ENCODE results near the gene BCAT1. TPM values are rescaled to one million over a fixed set of nuclear protein-coding genes. Genes with fewer than 3 reads are reported as not detected.

BCAT1 gene
- total and polyA plus RNA-seq, 2 donors (not counting 3 experiments of a cell fraction or from before 2014, with no cell fraction given): 21.6 to 267 TPM

GRCh38 chr12:24921251-24922038 lies 27.5 kb downstream of the BCAT1 start:
- BruUV-seq (replicated peaks): no TSS peak
- H3K27ac ChIP-seq (ENCODE audit: insufficient read depth, low read depth, low read length): peak overlapping the region; percentile 62

More at GRCh38 chr12:24921251-24922038, 27.5 kb downstream of the BCAT1 start:
- intact Hi-C loops (cut with micrococcal nuclease): loop anchor here (1.0 kb wide), 2 partner anchors 12 to 26 kb away; no protein-coding TSS in a partner anchor
- POLR2A ChIA-PET: interaction anchor here (0.7 kb wide), 1 partner anchor 9 kb away, joined by 3 read pairs; no protein-coding TSS in a partner anchor
- peak; percentile 53 for FAIRE-seq
- peak; percentile 83 for DNase-seq (ENCODE audit: low read depth, low spot score)
- Histone ChIP-seq H2AFZ (ENCODE audit: low read depth, low read length) (no peak overlapping the region), H3K36me3 (ENCODE audit: control insufficient read depth in 2 of 2, extremely low read depth in 1 of 2, insufficient read depth in 2 of 2, low read length in 2 of 2) (peaks cover 0 to 2% of the 10 kb centered on the region in 2 experiments), H3K9ac (replicated peaks; ENCODE audit: extremely low read depth, insufficient read depth, low read length) (no peak overlapping the region), H3K4me2 (ENCODE audit: insufficient read depth, low read length) (peak overlapping the region; percentile 27), H3K9me3 (replicated peaks; ENCODE audit: control insufficient read depth, insufficient read depth, low read length) (no peaks in the 10 kb centered on the region), H3K27me3 (ENCODE audit: control insufficient read depth in 2 of 2, insufficient read depth in 2 of 2, low read length in 2 of 2) (no peaks in the 10 kb centered on the region), H3K79me2 (ENCODE audit: control insufficient read depth, insufficient read depth, low read length) (peaks cover 76% of the 10 kb centered on the region), H3K9me1 (replicated peaks; ENCODE audit: control insufficient read depth, extremely low read depth, insufficient read depth, low read length) (no peaks in the 10 kb centered on the region), H3K4me3 (replicated peaks in 1 of 3; ENCODE audit: insufficient read depth in 1 of 3, low read depth in 1 of 3, low read length in 3 of 3) (no peak overlapping the region), H4K20me1 (replicated peaks; ENCODE audit: control insufficient read depth, extremely low read depth, insufficient read depth, low read length) (no peaks in the 10 kb centered on the region), H3K4me1 (ENCODE audit: control insufficient read depth, extremely low read depth, insufficient read depth, low read length) (peaks cover 43% of the 10 kb centered on the region)
- peak; percentile 60 for TF ChIP-seq JUN (IDR thresholded peaks at IDR 0.05; ENCODE audit: borderline replicate concordance, insufficient read depth, insufficient read length, low read depth)
- TF ChIP-seq, protein P1, sequence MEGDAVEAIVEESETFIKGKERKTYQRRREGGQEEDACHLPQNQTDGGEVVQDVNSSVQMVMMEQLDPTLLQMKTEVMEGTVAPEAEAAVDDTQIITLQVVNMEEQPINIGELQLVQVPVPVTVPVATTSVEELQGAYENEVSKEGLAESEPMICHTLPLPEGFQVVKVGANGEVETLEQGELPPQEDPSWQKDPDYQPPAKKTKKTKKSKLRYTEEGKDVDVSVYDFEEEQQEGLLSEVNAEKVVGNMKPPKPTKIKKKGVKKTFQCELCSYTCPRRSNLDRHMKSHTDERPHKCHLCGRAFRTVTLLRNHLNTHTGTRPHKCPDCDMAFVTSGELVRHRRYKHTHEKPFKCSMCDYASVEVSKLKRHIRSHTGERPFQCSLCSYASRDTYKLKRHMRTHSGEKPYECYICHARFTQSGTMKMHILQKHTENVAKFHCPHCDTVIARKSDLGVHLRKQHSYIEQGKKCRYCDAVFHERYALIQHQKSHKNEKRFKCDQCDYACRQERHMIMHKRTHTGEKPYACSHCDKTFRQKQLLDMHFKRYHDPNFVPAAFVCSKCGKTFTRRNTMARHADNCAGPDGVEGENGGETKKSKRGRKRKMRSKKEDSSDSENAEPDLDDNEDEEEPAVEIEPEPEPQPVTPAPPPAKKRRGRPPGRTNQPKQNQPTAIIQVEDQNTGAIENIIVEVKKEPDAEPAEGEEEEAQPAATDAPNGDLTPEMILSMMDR (IDR thresholded peaks at IDR 0.05; ENCODE audit: extremely low read depth in 1 of 2, insufficient read depth in 1 of 2, low read depth in 1 of 2, low read length in 2 of 2): no peak
- peak; percentile 13 for TF ChIP-seq FOS (IDR thresholded peaks at IDR 0.05; ENCODE audit: borderline replicate concordance, insufficient read depth, low read length)
- CTCF ChIA-PET: interaction anchor here (0.9 to 3.2 kb wide), 6 partner anchors 10 to 68 kb away, joined by 3 to 17 read pairs (median 6); no protein-coding TSS in a partner anchor
- dilution Hi-C loops (cut with MboI; ENCODE audit: extremely low pct_ligation_motif_present, low sequenced_read_pairs): no loop called here
